Measurements from ENCODE around the gene COP1. TPM values are rescaled to one million over a fixed set of nuclear protein-coding genes. Genes with fewer than 3 reads are reported as not detected.

COP1 gene
- total RNA-seq, result 10 to 100 TPM; 37.7 to 51.4 (median 44.8) TPM

GRCh38 chr1:176206961-176207902 lies at the start of gene COP1:
COP1 (minus strand) TSS chr1:176207286; CDS start chr1:176206978, 308 bp downstream.
- H3K27ac ChIP-seq, result peak within 1 kb of the TSS; percentile 88 to 99 (median 96)
- TF ChIP-seq POLR2A (IDR thresholded peaks at IDR 0.05) (peak; percentile 70 to 87), EP300 (IDR thresholded peaks at IDR 0.05) (no peak), POLR2AphosphoS5 (IDR thresholded peaks at IDR 0.05) (peak; percentile 62), CTCF (IDR thresholded peaks at IDR 0.05) (peak in 3 of 4 experiments; percentile 18 to 36 (median 23))
- H3K4me3 ChIP-seq, result peak within 1 kb of the TSS; percentile 84 to 99
- H3K36me3 ChIP-seq, result no peaks in the 10 kb centered on the region
- H3K4me1 ChIP-seq, result peaks cover 5 to 50% (median 18%) of the 10 kb centered on the region in 3 donors
- 0% methylated on average over 1 to 5 of the region's 92 CpGs for WGBS, 2 donors (ENCODE audit: low coverage in 1 of 2)
- H3K9me3 ChIP-seq, result no peaks in the 10 kb centered on the region
- H3K27me3 ChIP-seq, result no peaks in the 10 kb centered on the region
- ATAC-seq, result peak; percentile 96

GRCh38 chr1:176252191-176252590 lies 45.1 kb upstream of the COP1 start:
- no peaks in the 10 kb centered on the region for H3K9me3 ChIP-seq
- 67 to 93% methylated on average over 1 to 3 of the region's 4 CpGs for WGBS, 2 donors (ENCODE audit: low coverage in 1 of 2)

GRCh38 chr1:176244851-176245250 lies 37.8 kb upstream of the COP1 start:
- Histone ChIP-seq H3K36me3 (no peaks in the 10 kb centered on the region), H3K27me3 (no peaks in the 10 kb centered on the region), H3K4me1 (no peaks in the 10 kb centered on the region), H3K9me3 (no peaks in the 10 kb centered on the region), H3K27ac (no peak overlapping the region), H3K4me3 (no peak overlapping the region)
- ATAC-seq, result no peak
- no peak for TF ChIP-seq CTCF (IDR thresholded peaks at IDR 0.05)
- TF ChIP-seq POLR2A (IDR thresholded peaks at IDR 0.05), result no peak
- no peak for TF ChIP-seq EP300 (IDR thresholded peaks at IDR 0.05)
- no peak for TF ChIP-seq POLR2AphosphoS5 (IDR thresholded peaks at IDR 0.05)
- WGBS, 2 donors (ENCODE audit: low coverage in 1 of 2), result 53 to 65% methylated on average over 2 of the region's 2 CpGs

More at GRCh38 chr1:176252191-176252590, 45.1 kb upstream of the COP1 start:
- no peak overlapping the region for H3K4me3 ChIP-seq
- H3K27me3 ChIP-seq, result no peaks in the 10 kb centered on the region
- H3K36me3 ChIP-seq, result no peaks in the 10 kb centered on the region
- H3K4me1 ChIP-seq, result no peaks in the 10 kb centered on the region
- no peak for ATAC-seq
- no peak overlapping the region for H3K27ac ChIP-seq
- no peak for TF ChIP-seq EP300 (IDR thresholded peaks at IDR 0.05)
- TF ChIP-seq POLR2AphosphoS5 (IDR thresholded peaks at IDR 0.05), result no peak
- no peak for TF ChIP-seq POLR2A (IDR thresholded peaks at IDR 0.05)
- no peak for TF ChIP-seq CTCF (IDR thresholded peaks at IDR 0.05)

GRCh38 chr1:176243746-176244145 lies 36.7 kb upstream of the COP1 start:
- 55 to 73% methylated on average over 2 of the region's 2 CpGs for WGBS, 2 donors (ENCODE audit: low coverage in 1 of 2)
- H3K27ac ChIP-seq, result no peak overlapping the region
- no peaks in the 10 kb centered on the region for H3K36me3 ChIP-seq
- no peaks in the 10 kb centered on the region for H3K27me3 ChIP-seq
- TF ChIP-seq CTCF (IDR thresholded peaks at IDR 0.05), result no peak
- no peak for TF ChIP-seq EP300 (IDR thresholded peaks at IDR 0.05)
- TF ChIP-seq POLR2AphosphoS5 (IDR thresholded peaks at IDR 0.05), result no peak
- TF ChIP-seq POLR2A (IDR thresholded peaks at IDR 0.05), result no peak
- no peaks in the 10 kb centered on the region for H3K9me3 ChIP-seq
- no peak for ATAC-seq
- no peaks in the 10 kb centered on the region for H3K4me1 ChIP-seq
- H3K4me3 ChIP-seq, result no peak overlapping the region
